Nephron (organoid): ENCODE measurements around the gene CCBE1.

Experiments used
- H3K27ac Mint-ChIP-seq, 3 experiments: 2 replicates each; pipeline ENCODE4 v1.8.0; 2020; ENCODE audit warnings: mixed read lengths in 3 of 3, mild to moderate bottlenecking in 2 of 3, moderate library complexity in 1 of 3
- H3K27me3 Mint-ChIP-seq: 2 replicates; pipeline ENCODE4 v1.8.0; 2021; ENCODE audit warnings: low read depth, mild to moderate bottlenecking, moderate library complexity, mixed read lengths
- H3K36me3 Mint-ChIP-seq: 2 replicates; pipeline ENCODE4 v1.8.0; 2020; ENCODE audit warnings: low read depth, mixed read lengths
- H3K4me1 Mint-ChIP-seq: 2 replicates; pipeline ENCODE4 v1.8.0; 2020; ENCODE audit warnings: mixed read lengths
- H3K4me3 Mint-ChIP-seq, 3 experiments: 2 replicates each; pipeline ENCODE4 v1.8.0; 2020; ENCODE audit warnings: mild to moderate bottlenecking in 3 of 3, mixed read lengths in 3 of 3, moderate library complexity in 2 of 3
- H3K9me3 Mint-ChIP-seq: 2 replicates; pipeline ENCODE4 v1.8.0; 2020; ENCODE audit warnings: mixed read lengths
- CTCF ChIP-seq, 3 experiments: fragments of 200-600 bp; sonication (generic); IDR thresholded peaks; one replicate each; pipeline ENCODE4 v1.5.0; 2021; ENCODE audit warnings: antibody characterized with exemption in 3 of 3; ENCODE audit not compliant: unreplicated experiment in 3 of 3

CCBE1 gene

GRCh38 chr18:59387687-59388565, 309.3 kb downstream of the CCBE1 start:
- Mint-ChIP-seq H3K4me1 (peaks cover 24% of the 10 kb centered on the region), H3K36me3 (no peaks in the 10 kb centered on the region), H3K4me3 (no peak overlapping the region), H3K27ac (peak overlapping the region; percentile 14 to 46 (median 40)), H3K27me3 (peaks cover 13% of the 10 kb centered on the region), H3K9me3 (no peaks in the 10 kb centered on the region)
- TF ChIP-seq CTCF (IDR thresholded peaks at IDR 0.05; ENCODE audit: unreplicated experiment in 3 of 3): no peak

GRCh38 chr18:59386909-59387686, 310.1 kb downstream of the CCBE1 start:
- no peaks in the 10 kb centered on the region for H3K36me3 Mint-ChIP-seq
- TF ChIP-seq CTCF (IDR thresholded peaks at IDR 0.05; ENCODE audit: unreplicated experiment in 3 of 3): no peak
- peaks cover 24% of the 10 kb centered on the region for H3K4me1 Mint-ChIP-seq
- no peak overlapping the region for H3K4me3 Mint-ChIP-seq
- H3K9me3 Mint-ChIP-seq: no peaks in the 10 kb centered on the region
- H3K27ac Mint-ChIP-seq: peak overlapping the region in 2 of 3 experiments; percentile 51 to 72
- peaks cover 10% of the 10 kb centered on the region for H3K27me3 Mint-ChIP-seq

DNA sequence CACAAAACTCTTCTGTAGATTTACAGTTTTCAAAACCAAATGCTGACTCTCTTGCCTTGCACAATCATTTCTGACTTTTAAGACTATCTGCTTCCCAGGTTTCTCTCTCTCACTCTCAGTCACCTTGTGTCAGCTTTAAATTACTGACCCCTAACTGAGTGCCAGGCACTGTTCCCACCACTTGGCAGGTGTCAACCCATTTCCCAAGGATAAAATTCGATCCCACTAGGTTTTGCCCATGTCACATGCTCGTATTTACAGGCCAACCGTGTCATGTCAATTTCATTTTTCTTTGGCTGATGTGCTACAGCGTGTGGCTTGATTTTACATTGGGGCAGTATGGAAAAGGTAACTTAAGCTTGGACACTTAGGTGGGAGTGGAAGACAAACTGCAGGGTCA, 312.0 kb downstream of the CCBE1 start:
- H3K27ac Mint-ChIP-seq: no peak overlapping the region
- no peaks in the 10 kb centered on the region for H3K9me3 Mint-ChIP-seq
- peaks cover 24% of the 10 kb centered on the region for H3K4me1 Mint-ChIP-seq
- peaks cover 10% of the 10 kb centered on the region for H3K27me3 Mint-ChIP-seq
- no peak for TF ChIP-seq CTCF (IDR thresholded peaks at IDR 0.05; ENCODE audit: unreplicated experiment in 3 of 3)
- no peak overlapping the region for H3K4me3 Mint-ChIP-seq
- no peaks in the 10 kb centered on the region for H3K36me3 Mint-ChIP-seq

DNA sequence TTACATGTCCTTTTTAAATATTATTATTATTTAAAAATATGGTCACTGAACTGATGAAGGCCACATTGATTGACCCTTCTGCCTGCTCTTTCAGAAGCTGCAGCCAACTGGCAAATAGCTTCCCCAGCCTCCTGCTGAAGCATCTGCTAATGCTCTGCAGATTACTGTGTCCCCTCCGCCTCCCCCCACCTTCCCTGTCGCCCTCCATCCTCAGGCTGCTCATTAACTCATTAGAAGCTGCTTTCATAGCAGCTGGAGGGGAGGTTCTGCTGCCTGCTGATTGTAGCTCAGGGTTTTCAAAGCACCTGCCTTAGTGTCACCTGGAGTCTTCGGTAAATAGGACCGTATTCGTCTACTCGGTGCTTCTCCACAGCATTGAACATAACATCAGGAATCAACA, 313.4 kb downstream of the CCBE1 start:
- Mint-ChIP-seq H3K9me3 (no peaks in the 10 kb centered on the region), H3K27ac (no peak overlapping the region), H3K27me3 (peaks cover 10% of the 10 kb centered on the region), H3K4me3 (no peak overlapping the region), H3K4me1 (peaks cover 17% of the 10 kb centered on the region), H3K36me3 (no peaks in the 10 kb centered on the region)
- no peak for TF ChIP-seq CTCF (IDR thresholded peaks at IDR 0.05; ENCODE audit: unreplicated experiment in 3 of 3)

GRCh38 chr18:59382383-59382782, 314.8 kb downstream of the CCBE1 start:
- H3K9me3 Mint-ChIP-seq: no peaks in the 10 kb centered on the region
- H3K4me1 Mint-ChIP-seq: peaks cover 12% of the 10 kb centered on the region
- H3K27me3 Mint-ChIP-seq: peaks cover 10% of the 10 kb centered on the region
- TF ChIP-seq CTCF (IDR thresholded peaks at IDR 0.05; ENCODE audit: unreplicated experiment in 3 of 3): no peak
- no peak overlapping the region for H3K4me3 Mint-ChIP-seq
- no peak overlapping the region for H3K27ac Mint-ChIP-seq
- H3K36me3 Mint-ChIP-seq: no peaks in the 10 kb centered on the region
